GM20000 (cell line): Measurements from ENCODE around the gene SH3PXD2A.

Experiments used
- DNase-seq: peaks from one replicate; pipeline ENCODE4 v3.0.0; 2012; ENCODE audit warnings: low spot score
- CTCF ChIP-seq: IDR thresholded peaks from 2 replicates; pipeline ENCODE4 v1.5.1; 2012; ENCODE audit warnings: mild to moderate bottlenecking, control low read depth; ENCODE audit errors: extremely low read depth, missing control alignments

The SH3PXD2A gene

DNA sequence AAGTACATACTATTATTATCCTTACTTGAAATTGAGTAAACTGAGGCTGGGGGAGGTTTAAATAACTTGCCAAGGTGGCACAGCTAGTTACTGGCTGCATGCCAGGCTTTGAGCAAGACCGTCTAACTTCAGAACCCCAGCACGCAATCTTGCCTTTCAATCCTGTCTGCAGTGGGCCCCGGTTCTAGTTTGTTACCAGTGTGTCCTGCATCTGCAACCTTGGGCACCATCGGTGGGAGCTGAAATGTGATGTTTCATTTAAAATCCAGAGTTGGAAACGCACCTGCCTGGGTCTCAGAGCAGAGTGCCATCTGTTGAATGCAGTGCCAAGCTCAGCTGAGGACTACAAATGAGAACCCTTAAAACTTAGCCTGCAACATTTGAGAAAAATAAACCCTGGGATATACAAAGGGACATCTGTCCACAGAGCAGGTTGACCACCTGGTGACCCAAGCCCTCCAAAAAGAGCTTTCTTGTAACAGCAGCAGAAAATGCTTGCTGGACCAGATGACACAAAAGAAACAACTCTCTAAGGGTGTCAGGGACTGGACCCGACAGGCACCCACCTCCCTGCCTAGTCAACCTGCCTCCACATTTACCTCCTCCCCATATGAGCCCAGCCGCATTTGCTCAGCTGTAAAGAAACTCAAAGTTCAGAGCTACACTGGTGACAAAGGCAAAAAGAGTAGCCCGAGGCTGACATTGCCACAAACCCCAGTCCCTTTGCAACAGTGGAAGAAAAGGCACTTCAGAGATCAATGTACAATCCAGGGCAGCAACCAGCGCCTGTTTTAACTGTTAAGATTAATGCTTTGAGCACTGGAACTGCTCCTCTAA, 1.7 kb downstream of the SH3PXD2A start:
- DNase-seq = no peak
- TF ChIP-seq CTCF = no peak

GRCh38 chr10:103852856-103853255, 2.5 kb downstream of the SH3PXD2A start:
- no peak for DNase-seq
- no peak for TF ChIP-seq CTCF

DNA sequence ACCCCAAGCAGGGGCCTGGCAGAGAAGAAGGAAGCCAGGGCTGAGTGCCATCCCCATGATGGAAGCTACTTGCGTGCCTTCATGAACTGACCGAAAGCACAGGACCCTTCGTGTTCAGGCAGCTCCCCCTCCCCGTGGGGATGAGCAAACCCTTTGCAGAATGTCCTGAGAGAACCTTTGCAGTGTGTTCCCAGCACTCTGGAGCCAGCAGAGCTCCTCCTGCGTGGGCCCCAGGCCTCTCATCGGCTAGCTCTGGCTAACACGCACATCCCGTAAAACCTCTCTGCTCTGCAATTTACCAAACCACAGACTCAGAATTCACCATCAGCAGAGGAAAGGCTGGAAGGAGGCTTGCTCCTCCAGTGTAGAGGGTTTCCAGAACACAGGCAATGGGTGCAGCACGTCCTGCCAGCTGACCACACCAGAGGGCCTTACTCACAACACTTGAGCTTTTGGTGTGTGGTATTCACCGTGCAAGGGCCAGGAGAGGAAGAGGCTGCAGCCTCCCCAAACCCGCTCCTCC, 3.1 kb downstream of the SH3PXD2A start:
- no peak for TF ChIP-seq CTCF
- no peak for DNase-seq

DNA sequence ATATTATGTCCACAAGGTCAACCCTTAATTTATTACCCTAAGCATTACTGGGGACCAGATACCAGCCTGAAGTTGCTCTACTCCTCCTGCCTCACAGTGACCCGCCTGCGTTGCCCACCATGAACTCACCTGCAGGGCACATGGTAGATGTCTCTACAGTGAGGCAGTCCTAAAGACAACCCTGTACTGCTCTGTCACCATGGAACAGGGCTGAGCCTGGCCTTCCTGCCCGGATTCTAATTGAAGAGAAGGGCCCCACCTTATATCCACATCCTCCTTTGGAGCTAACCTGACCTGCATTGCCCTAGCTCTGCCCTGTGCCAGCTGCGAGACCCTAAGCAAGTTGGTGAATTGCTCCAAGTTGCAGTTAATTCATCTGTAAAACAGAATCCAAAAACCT, 4.1 kb downstream of the SH3PXD2A start:
- DNase-seq = no peak
- TF ChIP-seq CTCF = no peak

- TF ChIP-seq CTCF = no peak
These were observed 4.8 kb downstream of the SH3PXD2A start for GRCh38 chr10:103850572-103850895.

DNA sequence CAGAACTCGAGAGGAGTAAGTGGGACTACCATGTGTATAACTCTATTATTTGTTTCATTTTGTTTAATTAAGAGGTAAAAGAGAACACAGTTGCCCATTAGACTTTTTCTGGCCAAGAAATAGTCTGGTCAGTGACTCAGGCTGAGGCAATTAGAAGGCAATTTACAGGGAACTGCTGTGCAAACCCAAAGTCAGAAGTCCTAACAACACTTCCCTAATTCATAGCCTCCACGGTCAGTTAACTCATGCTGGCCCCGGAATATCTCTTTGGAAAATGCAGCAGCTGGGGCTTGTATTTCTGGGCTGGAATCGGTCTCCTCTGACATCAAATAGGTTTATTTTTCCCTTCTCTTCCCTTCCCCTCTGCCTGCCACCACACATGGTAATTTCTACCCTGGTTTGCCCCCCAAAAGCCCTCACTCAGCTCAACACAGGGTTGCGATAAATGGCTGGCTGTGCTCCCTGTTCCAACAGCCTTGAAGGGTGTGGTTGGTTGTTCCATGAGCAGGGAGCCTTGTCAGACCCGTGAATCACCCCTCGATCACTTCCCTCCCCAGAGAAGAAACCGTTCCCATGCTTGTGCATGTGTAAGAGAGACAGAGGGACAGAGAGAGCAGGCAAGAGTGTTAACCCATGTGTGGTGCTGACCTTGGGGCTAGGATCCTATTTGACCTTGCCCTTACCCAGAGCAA, 5.3 kb downstream of the SH3PXD2A start:
- DNase-seq = no peak

More at GRCh38 chr10:103850572-103850895, 4.8 kb downstream of the SH3PXD2A start:
- DNase-seq = no peak

More for the DNA sequence above, 5.3 kb downstream of the SH3PXD2A start:
- no peak for TF ChIP-seq CTCF
